ENCODE results near the gene SLMAP.

GRCh38 chr3:57838627-57839026 lies 82.5 kb downstream of the SLMAP start:
- TF ChIP-seq EZH2phosphoT487 (IDR thresholded peaks at IDR 0.05; ENCODE audit: borderline replicate concordance, low read depth) (no peak), FOXM1 (IDR thresholded peaks at IDR 0.05; ENCODE audit: low read depth) (no peak), CHD2 (IDR thresholded peaks at IDR 0.05; ENCODE audit: low read length, partially characterized antibody) (no peak), TCF12 (IDR thresholded peaks at IDR 0.05) (no peak), CTCF (IDR thresholded peaks at IDR 0.05) (no peak), RCOR1 (IDR thresholded peaks at IDR 0.05; ENCODE audit: low read length) (no peak), POLR2AphosphoS5 (IDR thresholded peaks at IDR 0.05; ENCODE audit: low read depth, low read length) (no peak), NRF1 (IDR thresholded peaks at IDR 0.05; ENCODE audit: low read depth, low read length) (no peak), TAF1 (IDR thresholded peaks at IDR 0.05; ENCODE audit: borderline replicate concordance, low read depth, low read length) (no peak)
- TF ChIP-seq, protein P1, sequence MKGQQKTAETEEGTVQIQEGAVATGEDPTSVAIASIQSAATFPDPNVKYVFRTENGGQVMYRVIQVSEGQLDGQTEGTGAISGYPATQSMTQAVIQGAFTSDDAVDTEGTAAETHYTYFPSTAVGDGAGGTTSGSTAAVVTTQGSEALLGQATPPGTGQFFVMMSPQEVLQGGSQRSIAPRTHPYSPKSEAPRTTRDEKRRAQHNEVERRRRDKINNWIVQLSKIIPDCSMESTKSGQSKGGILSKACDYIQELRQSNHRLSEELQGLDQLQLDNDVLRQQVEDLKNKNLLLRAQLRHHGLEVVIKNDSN (IDR thresholded peaks at IDR 0.05; ENCODE audit: borderline replicate concordance, low read depth): no peak

Measured in SK-N-SH (cell line).